GM23338 (cell line): ENCODE data around the gene CFAP77. TPM values are rescaled to one million over a fixed set of nuclear protein-coding genes. Genes with fewer than 3 reads are reported as not detected.

Source experiments
- CREB1 ChIP-seq: fragments of 250-450 bp; sonication (Bioruptor Pico); IDR thresholded peaks from 2 replicates; pipeline ENCODE4 v1.5.0; 2020; ENCODE audit warnings: low read depth, mild to moderate bottlenecking, moderate library complexity
- ETS1 ChIP-seq: IDR thresholded peaks from 2 replicates; pipeline ENCODE4 v1.6.1; 2016; ENCODE audit warnings: antibody characterized with exemption
- EZH2phosphoT487 ChIP-seq: fragments of 200-600 bp; sonication (generic); IDR thresholded peaks from one replicate; pipeline ENCODE4 v1.8.1; 2018; ENCODE audit warnings: antibody characterized with exemption; ENCODE audit not compliant: unreplicated experiment
- JUNB ChIP-seq: IDR thresholded peaks from one replicate; pipeline ENCODE4 v1.6.1; 2016; ENCODE audit warnings: antibody characterized with exemption; ENCODE audit not compliant: unreplicated experiment
- REST ChIP-seq: IDR thresholded peaks from one replicate; pipeline ENCODE4 v1.6.1; 2018; ENCODE audit warnings: antibody characterized with exemption; ENCODE audit not compliant: unreplicated experiment
- STAT1 ChIP-seq: IDR thresholded peaks from one replicate; pipeline ENCODE4 v1.6.1; 2016; ENCODE audit warnings: antibody characterized with exemption; ENCODE audit not compliant: unreplicated experiment
- ZNF114 ChIP-seq: fragments of 250-450 bp; sonication (Bioruptor Pico); IDR thresholded peaks from 2 replicates; pipeline ENCODE4 v1.5.0; 2020; ENCODE audit warnings: mild to moderate bottlenecking, moderate library complexity
- ZNF462 ChIP-seq: fragments of 250-450 bp; sonication (Bioruptor Pico); IDR thresholded peaks from 2 replicates; pipeline ENCODE4 v1.5.0; 2020; ENCODE audit warnings: mild to moderate bottlenecking, moderate library complexity
- polyA plus RNA-seq: library from polyadenylated mRNA; unstranded; fragments of >200 nt; fragmentation: Nextera tagmentation; extraction: Ambion mirVana; gene quantifications from 2 replicates; pipeline ENCODE4 v1.2.1, GENCODE V29; 2016
- total RNA-seq: library from RNA; depleted of rRNA; stranded (reverse); fragments of >200 nt; shearing (Covaris generic); gene quantifications from 2 replicates; pipeline ENCODE4 v1.2.3, GENCODE V29; 2014

The CFAP77 gene
- total and polyA plus RNA-seq, 2 experiments from 2014 or later, result 0.97 to 1.3 TPM

GRCh38 chr9:132465131-132465635 lies 55.2 kb downstream of the CFAP77 start (continued):
- TF ChIP-seq ZNF462 (no peak), EZH2phosphoT487 (no peak), REST (no peak), CREB1 (CRISPR knock-in tag) (no peak), STAT1 (no peak), ETS1 (no peak), ZNF114 (CRISPR knock-in tag) (no peak), JUNB (no peak)
